ENCODE data around the gene NCOA7.
A peak's percentile ranks its signal among the peaks of the same experiment; 100 is the strongest.
"Not testable (repeated sequence)": the region's sequence is repeated elsewhere in the genome, so short reads cannot be mapped to it uniquely, and the experiment has no call there.

Gene NCOA7

DNA sequence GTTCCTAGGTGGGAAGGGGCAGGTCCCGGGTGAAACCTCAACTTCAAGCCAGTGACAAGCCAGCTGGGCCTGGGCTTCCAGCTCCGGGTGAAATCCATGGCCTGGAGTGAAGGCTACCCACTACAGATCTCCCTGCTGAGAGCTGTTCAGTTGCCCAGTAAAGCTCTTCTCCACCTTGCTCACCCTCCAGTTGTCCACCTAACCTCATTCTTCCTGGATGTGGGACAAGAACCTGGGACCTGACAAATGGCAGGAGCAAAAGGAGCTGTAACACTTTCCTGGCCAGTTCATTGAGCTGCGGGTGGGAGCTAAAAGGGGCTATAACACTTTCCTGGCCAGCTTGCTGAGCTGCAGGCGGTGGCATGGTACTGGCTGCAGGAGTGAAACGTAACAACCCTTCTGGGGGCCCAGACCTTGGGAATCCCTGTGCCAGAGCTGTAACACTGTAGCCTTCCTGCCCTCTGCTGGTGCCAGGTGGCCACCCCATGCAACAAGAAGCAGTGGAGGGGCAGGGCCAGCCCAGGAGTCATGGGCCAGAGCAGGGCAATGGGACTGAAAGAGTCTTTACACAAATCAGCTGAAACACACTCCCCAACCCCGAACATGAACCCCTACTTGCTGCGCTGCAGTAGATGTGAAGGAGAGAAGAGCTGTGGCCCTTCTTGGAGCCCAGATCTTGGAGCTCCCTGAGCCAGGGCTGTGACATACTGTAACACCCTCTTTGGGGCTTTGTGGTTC, 162.2 kb downstream of the NCOA7 start:
- no peak overlapping the region for H3K4me3 ChIP-seq (ENCODE audit: low read depth, low read length)
- no peak for DNase-seq (ENCODE audit: low read depth)

DNA sequence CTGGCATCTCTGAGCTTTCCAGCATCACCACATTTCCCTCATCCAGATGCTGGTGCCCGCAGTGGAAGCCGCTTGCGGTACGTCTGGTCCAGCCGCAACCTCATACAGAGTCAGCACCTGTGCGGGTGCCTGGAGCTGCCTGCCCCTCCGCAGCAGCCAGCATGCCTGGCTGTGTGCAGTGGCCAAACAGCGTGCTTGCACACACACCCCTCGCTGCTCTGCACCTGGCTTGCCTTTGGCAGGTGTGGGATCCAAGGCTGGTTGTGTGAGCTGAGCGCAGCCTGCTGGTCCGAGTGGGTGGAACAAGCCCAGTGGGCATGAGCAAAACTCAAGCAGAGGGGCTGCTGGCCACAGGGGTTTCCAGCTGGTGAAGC, 162.7 kb downstream of the NCOA7 start:
- H3K4me3 ChIP-seq (ENCODE audit: low read depth, low read length): no peak overlapping the region
- no peak for DNase-seq (ENCODE audit: low read depth)

DNA sequence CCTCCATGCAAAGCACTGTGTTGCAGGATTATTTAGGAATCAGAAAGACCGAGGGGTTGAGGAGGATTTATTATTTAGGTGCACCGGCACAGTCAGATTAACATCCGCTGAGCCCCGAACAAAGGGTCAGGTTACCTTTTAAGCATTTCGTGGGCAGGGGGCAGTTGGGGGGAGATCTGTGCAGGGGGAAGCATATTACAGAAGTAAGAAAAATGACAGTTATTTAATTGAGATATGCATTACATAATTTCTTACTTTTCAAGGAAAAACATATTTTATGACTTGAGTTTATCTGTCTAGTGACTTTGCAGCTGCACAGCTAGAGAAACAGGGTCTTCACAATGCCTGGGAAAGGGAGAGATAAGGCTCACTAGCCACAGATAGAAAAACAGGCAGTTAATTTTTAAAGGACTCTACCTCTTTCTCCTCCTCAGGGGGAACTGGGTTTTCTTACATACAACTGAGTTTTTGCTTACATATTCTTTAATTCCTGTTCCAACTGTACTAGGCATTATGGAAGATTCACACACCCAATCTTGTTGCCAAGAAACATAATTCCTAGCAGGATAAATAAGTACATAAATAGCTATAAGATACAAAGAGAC, 164.1 kb downstream of the NCOA7 start:
- no peak overlapping the region for H3K4me3 ChIP-seq (ENCODE audit: low read depth, low read length)
- DNase-seq (ENCODE audit: low read depth): no peak

DNA sequence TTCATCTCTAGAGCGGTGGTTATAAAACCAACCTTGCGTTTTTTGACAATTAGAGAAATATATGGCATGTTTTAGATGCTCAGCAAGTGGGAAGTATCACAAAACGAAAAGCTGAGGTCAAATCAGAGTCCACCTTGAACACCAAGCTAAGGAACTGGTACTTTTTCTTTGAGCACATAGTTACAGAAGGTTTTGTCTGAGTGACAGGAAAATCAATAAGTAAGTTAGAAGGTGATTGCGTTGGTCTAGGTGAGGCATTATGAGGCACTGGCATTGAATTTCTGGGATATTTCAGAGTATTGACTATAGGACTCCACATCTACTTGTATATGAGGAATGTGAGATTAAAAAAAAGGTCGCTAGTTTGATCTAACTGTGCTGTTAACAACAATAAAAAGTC, 165.2 kb downstream of the NCOA7 start:
- peak overlapping the region; percentile 85 for H3K4me3 ChIP-seq (ENCODE audit: low read depth, low read length)
- no peak for DNase-seq (ENCODE audit: low read depth)

DNA sequence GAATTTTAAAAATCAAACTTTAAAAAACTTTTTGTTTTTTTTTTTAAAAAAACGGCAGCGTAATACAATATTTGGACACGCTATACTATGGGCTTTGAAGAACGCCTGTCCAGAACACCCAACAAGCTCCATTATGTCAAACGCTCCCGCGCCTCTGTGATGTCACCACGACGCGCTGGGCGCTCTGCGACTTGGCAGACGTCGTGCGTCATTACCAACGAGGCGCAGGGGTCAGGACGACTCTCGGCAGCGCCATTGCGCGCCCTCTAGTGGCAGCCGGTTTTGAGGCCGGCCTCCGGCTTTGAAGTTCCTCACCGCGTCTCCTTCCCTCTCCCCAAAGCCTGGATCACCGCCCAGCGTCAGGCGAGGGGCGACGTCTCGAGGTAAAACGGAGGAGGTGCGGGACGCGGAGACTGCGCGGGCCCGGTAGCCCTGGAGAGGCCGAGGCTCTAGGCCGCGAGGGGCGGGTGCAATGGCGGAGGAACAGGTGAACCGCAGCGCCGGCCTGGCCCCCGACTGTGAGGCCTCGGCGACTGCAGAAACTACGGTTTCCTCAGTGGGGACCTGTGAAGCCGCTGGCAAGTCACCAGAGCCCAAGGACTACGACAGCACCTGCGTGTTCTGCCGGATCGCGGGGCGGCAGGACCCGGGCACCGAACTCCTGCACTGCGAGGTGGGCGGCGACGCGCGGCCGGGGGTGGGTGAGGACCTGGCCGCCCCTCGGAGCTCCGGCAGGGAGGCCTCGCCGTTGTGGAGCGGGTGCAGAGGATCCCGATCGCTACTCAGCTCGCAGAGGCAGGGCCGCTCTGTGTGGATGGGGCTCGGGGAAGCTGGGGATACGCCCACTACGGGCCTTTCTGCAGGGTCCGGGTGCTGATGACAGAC, 166.0 kb downstream of the NCOA7 start, which contains the start of gene HINT3:
TSS of gene HINT3 (plus strand) at position 265 of the 885 bp plus-strand sequence. CDS start at position 473, 208 bp downstream.
- DNase-seq (ENCODE audit: low read depth): peak; percentile 88
- peak within 1 kb of the TSS; percentile 85 for H3K4me3 ChIP-seq (ENCODE audit: low read depth, low read length)

DNA sequence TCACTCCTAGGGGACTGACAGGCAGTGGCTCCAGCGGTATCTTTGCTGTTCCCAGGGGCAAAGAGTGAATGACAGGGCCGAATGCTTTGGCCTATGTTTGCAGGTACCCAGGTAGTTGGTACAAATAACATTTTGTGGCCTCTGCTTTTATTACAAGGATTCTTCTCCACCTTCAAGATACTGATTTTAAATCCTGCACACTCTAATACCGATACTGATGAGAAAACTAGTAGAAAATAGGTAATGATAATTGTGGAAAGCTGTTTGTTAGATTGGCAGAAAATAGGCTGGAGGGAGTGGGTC, 166.6 kb downstream of the NCOA7 start:
- H3K4me3 ChIP-seq (ENCODE audit: low read depth, low read length): peak overlapping the region; percentile 85
- DNase-seq (ENCODE audit: low read depth): no peak

DNA sequence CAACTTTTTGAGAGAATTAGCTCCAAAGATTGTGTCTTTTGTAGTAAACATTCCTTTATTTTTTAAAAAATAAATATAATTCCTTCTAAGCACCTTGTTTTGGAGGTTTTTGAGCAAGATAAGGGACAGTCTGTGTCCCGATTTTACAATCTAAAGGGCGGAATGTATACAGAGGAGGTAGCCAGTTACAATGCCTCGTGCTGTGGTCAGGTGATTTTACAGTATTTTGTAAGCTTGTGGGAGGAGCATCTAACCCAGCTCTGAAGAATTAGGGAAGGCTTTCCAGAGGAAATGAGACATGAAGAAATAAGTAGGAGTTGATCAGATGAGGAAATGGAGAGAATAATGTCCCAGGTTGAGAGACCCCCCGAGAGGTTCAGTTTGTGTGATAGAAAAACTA, 167.1 kb downstream of the NCOA7 start:
- no peak for DNase-seq (ENCODE audit: low read depth)
- peak overlapping the region; percentile 85 for H3K4me3 ChIP-seq (ENCODE audit: low read depth, low read length)

DNA sequence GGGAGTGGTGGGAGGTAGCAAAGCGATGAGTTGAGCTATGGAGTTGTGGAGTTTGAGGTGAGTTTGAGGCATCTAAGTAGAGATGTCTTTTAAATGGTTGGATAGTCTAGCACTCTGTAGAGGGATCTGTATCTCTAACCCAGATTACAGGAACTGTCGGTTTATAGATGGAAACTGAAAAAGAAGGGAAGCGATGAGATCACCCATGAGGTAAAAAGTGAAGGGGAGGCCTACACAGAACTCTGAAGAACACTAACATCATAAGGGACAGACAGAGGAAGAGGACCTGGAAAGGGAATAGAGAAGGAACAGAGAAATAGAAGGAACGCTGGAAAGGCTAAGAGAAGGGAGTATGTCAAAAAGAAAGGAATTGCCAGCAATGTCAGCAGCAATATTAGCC, 168.3 kb downstream of the NCOA7 start:
- no peak for DNase-seq (ENCODE audit: low read depth)
- no peak overlapping the region for H3K4me3 ChIP-seq (ENCODE audit: low read depth, low read length)

DNA sequence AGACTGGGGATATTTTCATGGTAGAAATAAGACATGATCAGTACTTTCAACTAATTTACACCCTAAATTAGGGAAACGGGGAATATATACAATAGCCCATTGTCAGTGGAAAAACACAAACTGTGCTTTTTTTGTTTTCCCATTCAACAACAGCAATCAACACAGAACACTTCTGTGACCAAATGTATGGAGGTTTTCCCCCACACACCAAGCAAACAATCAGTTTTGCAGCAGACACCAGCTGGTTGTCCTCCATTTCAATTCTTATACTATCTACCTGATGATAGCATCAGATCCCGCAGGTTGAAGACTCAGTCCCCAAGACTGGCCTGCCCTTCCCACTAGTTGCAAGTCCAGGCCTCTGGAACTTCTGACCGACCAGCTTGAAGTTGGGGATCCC, 170.4 kb downstream of the NCOA7 start:
- no peak for DNase-seq (ENCODE audit: low read depth)
- H3K4me3 ChIP-seq (ENCODE audit: low read depth, low read length): no peak overlapping the region

DNA sequence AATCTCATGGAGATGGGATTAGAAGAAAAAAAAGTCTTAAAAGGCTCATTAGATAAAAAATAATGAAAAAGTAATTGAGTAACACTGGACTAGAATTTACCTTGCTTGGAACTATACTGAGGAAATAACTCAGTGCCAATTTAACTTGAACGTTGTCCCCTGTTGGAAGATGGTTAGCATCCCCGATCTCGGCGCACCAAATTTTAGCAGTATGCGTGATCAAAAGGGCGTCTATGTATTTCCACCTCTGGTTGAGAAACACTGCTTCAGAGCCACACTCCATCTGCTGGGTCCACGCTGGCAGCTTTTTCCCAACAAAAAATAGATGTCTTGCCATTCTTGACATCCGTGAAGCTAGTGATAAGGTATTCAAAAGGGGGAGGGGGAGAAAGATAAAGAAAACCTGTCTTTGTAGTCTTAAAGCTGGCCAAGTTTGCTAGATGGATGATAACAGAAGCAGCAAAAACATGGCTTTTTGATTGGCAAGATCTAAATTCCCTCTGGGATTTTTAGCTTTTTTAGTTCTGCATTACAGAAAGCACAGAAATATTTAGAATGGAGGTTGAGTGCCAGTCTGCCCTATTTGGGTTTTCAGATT, 172.2 kb downstream of the NCOA7 start:
- H3K4me3 ChIP-seq (ENCODE audit: low read depth, low read length): no peak overlapping the region
- DNase-seq (ENCODE audit: low read depth): no peak

DNA sequence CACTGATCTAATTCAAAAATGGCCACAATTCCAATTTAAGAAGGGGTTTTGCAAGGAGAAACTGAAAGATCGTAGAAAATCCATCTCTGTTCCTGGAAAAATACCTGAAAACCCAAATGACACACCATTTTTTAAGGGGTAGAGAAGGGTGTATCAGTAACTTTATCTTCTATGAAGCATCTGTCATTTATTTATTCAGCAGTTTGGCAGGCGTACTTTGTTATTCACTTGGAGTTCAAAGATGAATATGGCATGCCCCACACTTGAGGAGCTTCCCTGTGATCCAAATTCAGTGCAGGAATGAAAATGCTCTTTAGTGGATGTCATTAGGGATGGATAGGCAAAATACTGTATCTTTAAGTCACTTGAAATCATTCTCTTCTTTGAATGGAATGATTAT, 173.1 kb downstream of the NCOA7 start:
- no peak overlapping the region for H3K4me3 ChIP-seq (ENCODE audit: low read depth, low read length)
- DNase-seq (ENCODE audit: low read depth): no peak

DNA sequence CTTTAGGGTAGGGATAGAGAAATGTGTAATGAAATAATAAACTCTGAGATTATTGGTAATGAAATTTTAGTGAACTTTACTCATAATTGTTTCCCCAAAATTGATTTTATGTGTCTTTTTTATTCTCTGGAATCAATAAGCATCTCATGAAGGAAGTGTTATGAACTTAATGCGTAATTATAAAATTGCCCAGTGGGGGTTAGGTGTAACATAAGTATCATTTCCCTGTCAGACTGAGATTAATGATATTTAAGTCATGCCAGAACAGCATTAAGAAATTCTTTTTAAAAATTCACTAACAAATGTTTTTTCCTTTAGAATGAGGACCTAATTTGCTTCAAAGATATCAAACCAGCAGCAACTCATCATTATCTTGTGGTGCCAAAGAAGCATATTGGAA, 175.8 kb downstream of the NCOA7 start:
- no peak for DNase-seq (ENCODE audit: low read depth)
- no peak overlapping the region for H3K4me3 ChIP-seq (ENCODE audit: low read depth, low read length)

DNA sequence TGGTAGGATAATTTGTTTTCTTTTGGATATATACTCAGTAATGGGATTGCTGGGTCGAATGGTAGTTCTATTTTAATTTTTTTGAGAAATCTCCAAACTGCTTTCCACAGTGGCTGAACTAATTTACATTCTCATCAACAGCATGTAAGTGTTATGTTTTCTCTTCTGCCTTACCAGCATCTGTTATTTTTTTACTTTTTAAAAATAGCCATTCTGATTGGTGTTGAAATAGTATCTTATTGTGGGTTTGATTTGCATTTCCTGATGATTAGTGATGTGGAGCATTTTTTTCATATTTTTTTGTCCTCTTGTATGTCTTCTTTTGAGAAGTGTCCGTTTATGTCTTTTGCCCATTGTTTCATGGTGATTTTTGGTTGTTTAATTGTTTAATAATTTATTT, 177.7 kb downstream of the NCOA7 start:
- no peak overlapping the region for H3K4me3 ChIP-seq (ENCODE audit: low read depth, low read length)
- no peak for DNase-seq (ENCODE audit: low read depth)

DNA sequence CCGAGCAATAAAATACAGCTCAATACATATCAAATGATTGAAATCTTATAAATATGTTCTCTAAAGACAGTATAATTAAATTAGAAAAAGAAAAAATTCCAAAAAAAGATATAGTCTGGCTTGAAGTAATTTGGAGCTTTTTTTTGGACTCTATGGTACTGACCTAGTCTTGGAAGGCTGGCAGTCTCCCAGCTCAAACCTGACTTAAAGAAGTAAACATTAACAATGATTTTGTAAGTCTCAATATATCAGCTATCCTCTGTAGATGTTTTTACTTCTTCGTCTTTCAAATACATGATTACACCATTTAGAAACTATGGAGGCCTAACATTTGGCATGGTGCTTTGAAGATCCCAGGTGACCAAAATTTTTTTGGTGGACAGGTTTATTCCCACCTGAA, 180.0 kb downstream of the NCOA7 start:
- no peak overlapping the region for H3K4me3 ChIP-seq (ENCODE audit: low read depth, low read length)
- no peak for DNase-seq (ENCODE audit: low read depth)

DNA sequence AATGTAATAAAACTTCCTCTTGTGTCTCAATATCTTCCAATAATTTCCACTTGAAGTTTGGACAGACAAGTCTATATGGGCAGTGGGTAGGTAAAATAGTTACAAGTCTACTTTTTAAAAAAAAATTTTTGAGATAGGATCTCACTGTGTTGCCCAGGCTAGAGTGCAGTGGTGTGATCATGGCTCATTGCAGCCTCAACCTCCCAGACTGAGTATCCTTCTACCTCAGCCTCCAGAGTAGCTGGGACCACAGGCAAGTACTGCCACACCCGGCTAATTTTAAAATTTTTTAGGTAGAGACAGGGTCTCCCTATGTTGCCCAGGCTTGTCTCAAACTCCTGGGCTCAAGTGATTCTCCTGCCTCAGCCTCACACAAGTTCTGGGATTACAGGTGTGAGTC, 181.7 kb downstream of the NCOA7 start:
- not testable (repeated sequence) for DNase-seq (ENCODE audit: low read depth)

DNA sequence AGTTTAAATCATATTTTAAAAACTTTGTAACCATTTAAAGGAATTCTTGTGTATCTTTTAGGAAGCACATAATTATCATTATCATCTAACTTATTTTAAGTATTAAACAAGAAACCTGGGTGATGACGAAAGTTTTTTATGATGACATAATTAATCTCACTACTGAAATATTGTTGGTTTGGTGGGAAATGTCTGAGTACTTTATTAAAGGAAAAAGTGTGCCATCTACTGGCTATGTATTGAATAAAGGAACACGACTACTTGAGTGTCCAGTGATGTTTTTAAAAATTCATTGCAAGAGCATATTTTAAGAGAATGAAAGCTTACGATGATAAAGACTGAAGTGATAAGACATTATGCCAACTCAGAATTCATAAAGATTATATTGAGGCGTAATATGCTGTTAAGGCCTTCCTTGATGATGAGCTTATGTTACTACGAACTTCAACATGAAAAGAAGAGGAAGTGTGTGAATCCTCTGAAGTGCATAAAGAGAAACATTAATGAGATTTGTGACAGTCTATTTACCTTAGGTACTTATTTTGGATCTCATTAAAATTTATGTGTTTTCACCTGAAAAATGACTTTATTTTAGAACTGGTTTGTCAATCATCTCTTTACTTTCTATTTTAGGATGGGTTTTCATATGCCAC, 183.6 kb downstream of the NCOA7 start:
- no peak for DNase-seq (ENCODE audit: low read depth)
- no peak overlapping the region for H3K4me3 ChIP-seq (ENCODE audit: low read depth, low read length)

More for the DNA sequence above, 181.7 kb downstream of the NCOA7 start:
- not testable (repeated sequence) for H3K4me3 ChIP-seq (ENCODE audit: low read depth, low read length)

DNA sequence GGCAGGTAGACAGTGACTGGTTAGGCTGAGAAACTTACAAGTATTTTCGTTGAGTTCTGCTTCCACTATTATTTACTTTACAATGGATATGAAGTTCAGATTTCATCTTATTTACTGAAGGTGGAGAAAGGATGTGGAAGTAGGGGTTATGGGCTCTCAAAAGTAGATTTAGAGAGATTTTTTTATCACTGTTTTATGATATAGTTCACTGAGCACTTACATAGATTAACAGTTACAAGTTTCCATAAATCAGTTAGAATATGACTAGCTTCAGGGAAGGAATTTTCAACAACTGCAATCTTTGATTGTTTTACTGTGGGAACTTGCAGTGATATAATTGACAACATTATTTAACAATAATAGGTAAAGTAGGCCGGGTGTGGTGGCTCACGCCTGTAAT, 188.3 kb downstream of the NCOA7 start:
- H3K4me3 ChIP-seq (ENCODE audit: low read depth, low read length): no peak overlapping the region
- DNase-seq (ENCODE audit: low read depth): no peak

Data from skeletal muscle cell (primary cell).